GM19395 (cell line): ENCODE data around the gene SLC44A1.

Experiments
- ATAC-seq: cut with Tn5 transposase; IDR thresholded peaks from one replicate; pipeline ENCODE4 v1.9.1; 2021; ENCODE audit warnings: mild to moderate bottlenecking, moderate library complexity; ENCODE audit not compliant: unreplicated experiment

SLC44A1 gene

GRCh38 chr9:105331160-105331559, 86.7 kb downstream of the SLC44A1 start:
- ATAC-seq: peak; percentile 42

GRCh38 chr9:105331755-105332154, 87.3 kb downstream of the SLC44A1 start:
- no peak for ATAC-seq

GRCh38 chr9:105332471-105332870, 88.0 kb downstream of the SLC44A1 start:
- no peak for ATAC-seq

GRCh38 chr9:105333076-105333475, 88.6 kb downstream of the SLC44A1 start:
- no peak for ATAC-seq

- ATAC-seq: no peak
Observed at GRCh38 chr9:105333811-105334210, 89.4 kb downstream of the SLC44A1 start.

- no peak for ATAC-seq
Observed at GRCh38 chr9:105338308-105338707, 93.9 kb downstream of the SLC44A1 start.

GRCh38 chr9:105339849-105340248, 95.4 kb downstream of the SLC44A1 start:
- no peak for ATAC-seq

- peak; percentile 87 for ATAC-seq
Observed at GRCh38 chr9:105341434-105342146, 97.1 kb downstream of the SLC44A1 start.

- ATAC-seq: no peak
Observed at GRCh38 chr9:105342147-105342505, 97.7 kb downstream of the SLC44A1 start.

- no peak for ATAC-seq
Observed at GRCh38 chr9:105344283-105344682, 99.8 kb downstream of the SLC44A1 start.

GRCh38 chr9:105345626-105346025, 101.2 kb downstream of the SLC44A1 start:
- ATAC-seq: no peak

- no peak for ATAC-seq
Observed at GRCh38 chr9:105346273-105346672, 101.8 kb downstream of the SLC44A1 start.

- ATAC-seq: no peak
Observed at GRCh38 chr9:105354448-105354847, 110.0 kb downstream of the SLC44A1 start.

- peak; percentile 70 for ATAC-seq
Observed at GRCh38 chr9:105355781-105356180, 111.3 kb downstream of the SLC44A1 start.

- peak; percentile 89 for ATAC-seq
Observed at GRCh38 chr9:105357937-105358336, 113.5 kb downstream of the SLC44A1 start.

GRCh38 chr9:105359892-105360291, 115.4 kb downstream of the SLC44A1 start:
- ATAC-seq: peak; percentile 48

- no peak for ATAC-seq
Observed at GRCh38 chr9:105360344-105360743, 115.9 kb downstream of the SLC44A1 start.

GRCh38 chr9:105361873-105362272, 117.4 kb downstream of the SLC44A1 start:
- ATAC-seq: no peak

GRCh38 chr9:105362470-105362869, 118.0 kb downstream of the SLC44A1 start:
- no peak for ATAC-seq

- no peak for ATAC-seq
Observed at GRCh38 chr9:105363837-105364236, 119.4 kb downstream of the SLC44A1 start.

- no peak for ATAC-seq
Observed at GRCh38 chr9:105369911-105370310, 125.5 kb downstream of the SLC44A1 start.

- no peak for ATAC-seq
Observed at GRCh38 chr9:105373723-105374122, 129.3 kb downstream of the SLC44A1 start.

- ATAC-seq: no peak
Observed at GRCh38 chr9:105375323-105375722, 130.9 kb downstream of the SLC44A1 start.
